ENCODE measurements around the gene SLC7A1.

DNA sequence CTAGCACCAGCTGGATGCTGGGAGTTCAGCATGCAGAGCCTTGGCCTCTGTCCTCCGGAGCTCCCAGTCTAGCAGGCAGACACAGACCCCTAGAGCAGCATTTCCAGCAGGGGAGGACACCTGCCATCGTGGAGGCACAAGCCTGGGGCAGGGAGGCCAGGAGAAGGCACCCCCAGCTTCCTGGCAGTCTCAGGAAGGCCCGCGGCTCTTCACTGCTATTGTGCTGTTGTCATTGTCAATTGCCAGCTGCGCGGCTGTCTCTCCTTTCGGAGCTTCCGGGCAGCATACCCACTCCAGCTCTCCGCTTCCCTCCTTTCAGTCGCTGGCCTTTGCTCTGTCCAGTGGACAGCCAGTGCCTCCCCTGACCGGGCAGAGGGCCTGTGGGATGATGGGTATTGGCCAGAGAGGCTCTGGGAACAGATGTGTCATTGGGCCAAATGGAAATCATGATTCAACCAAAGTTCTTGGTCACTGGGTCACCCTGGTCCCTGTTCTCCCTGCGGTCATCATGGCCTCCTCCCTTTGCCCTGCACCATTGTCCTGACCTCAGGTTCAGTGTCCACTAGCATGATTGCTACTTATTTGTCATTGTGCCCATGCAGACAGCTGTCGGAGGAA lies 93.0 kb downstream of the SLC7A1 start:
- TF ChIP-seq, protein P1, sequence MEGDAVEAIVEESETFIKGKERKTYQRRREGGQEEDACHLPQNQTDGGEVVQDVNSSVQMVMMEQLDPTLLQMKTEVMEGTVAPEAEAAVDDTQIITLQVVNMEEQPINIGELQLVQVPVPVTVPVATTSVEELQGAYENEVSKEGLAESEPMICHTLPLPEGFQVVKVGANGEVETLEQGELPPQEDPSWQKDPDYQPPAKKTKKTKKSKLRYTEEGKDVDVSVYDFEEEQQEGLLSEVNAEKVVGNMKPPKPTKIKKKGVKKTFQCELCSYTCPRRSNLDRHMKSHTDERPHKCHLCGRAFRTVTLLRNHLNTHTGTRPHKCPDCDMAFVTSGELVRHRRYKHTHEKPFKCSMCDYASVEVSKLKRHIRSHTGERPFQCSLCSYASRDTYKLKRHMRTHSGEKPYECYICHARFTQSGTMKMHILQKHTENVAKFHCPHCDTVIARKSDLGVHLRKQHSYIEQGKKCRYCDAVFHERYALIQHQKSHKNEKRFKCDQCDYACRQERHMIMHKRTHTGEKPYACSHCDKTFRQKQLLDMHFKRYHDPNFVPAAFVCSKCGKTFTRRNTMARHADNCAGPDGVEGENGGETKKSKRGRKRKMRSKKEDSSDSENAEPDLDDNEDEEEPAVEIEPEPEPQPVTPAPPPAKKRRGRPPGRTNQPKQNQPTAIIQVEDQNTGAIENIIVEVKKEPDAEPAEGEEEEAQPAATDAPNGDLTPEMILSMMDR (IDR thresholded peaks at IDR 0.05): no peak
- no peak for TF ChIP-seq POLR2A (IDR thresholded peaks at IDR 0.05)
